Fibroblast of mammary gland (primary cell): Measurements from ENCODE around the gene SUMF2.
"Not testable (repeated sequence)": the region's sequence is repeated elsewhere in the genome, so short reads cannot be mapped to it uniquely, and the experiment has no call there.

Experiments used
- DNase-seq: peaks from one replicate; pipeline ENCODE4 v3.0.0-alpha.2; 2010; ENCODE audit warnings: low read depth
- H3K4me3 ChIP-seq: 2 replicates; pipeline ENCODE4 v1.5.1; 2011; ENCODE audit warnings: low read depth, mild to moderate bottlenecking, low read length, moderate library complexity; ENCODE audit not compliant: control insufficient read depth
- TF ChIP-seq, protein P1 (sequence below): conservative IDR thresholded peaks from 2 replicates; pipeline ENCODE4 v1.5.1; 2011; ENCODE audit warnings: low read depth, low read length, inconsistent platforms; ENCODE audit not compliant: control insufficient read depth, insufficient read depth

SUMF2 gene

GRCh38 chr7:56105508-56105907 lies 41.4 kb downstream of the SUMF2 start:
- TF ChIP-seq, protein P1, sequence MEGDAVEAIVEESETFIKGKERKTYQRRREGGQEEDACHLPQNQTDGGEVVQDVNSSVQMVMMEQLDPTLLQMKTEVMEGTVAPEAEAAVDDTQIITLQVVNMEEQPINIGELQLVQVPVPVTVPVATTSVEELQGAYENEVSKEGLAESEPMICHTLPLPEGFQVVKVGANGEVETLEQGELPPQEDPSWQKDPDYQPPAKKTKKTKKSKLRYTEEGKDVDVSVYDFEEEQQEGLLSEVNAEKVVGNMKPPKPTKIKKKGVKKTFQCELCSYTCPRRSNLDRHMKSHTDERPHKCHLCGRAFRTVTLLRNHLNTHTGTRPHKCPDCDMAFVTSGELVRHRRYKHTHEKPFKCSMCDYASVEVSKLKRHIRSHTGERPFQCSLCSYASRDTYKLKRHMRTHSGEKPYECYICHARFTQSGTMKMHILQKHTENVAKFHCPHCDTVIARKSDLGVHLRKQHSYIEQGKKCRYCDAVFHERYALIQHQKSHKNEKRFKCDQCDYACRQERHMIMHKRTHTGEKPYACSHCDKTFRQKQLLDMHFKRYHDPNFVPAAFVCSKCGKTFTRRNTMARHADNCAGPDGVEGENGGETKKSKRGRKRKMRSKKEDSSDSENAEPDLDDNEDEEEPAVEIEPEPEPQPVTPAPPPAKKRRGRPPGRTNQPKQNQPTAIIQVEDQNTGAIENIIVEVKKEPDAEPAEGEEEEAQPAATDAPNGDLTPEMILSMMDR: no peak
- H3K4me3 ChIP-seq: peak overlapping the region; percentile 86
- peak; percentile 93 for DNase-seq

DNA sequence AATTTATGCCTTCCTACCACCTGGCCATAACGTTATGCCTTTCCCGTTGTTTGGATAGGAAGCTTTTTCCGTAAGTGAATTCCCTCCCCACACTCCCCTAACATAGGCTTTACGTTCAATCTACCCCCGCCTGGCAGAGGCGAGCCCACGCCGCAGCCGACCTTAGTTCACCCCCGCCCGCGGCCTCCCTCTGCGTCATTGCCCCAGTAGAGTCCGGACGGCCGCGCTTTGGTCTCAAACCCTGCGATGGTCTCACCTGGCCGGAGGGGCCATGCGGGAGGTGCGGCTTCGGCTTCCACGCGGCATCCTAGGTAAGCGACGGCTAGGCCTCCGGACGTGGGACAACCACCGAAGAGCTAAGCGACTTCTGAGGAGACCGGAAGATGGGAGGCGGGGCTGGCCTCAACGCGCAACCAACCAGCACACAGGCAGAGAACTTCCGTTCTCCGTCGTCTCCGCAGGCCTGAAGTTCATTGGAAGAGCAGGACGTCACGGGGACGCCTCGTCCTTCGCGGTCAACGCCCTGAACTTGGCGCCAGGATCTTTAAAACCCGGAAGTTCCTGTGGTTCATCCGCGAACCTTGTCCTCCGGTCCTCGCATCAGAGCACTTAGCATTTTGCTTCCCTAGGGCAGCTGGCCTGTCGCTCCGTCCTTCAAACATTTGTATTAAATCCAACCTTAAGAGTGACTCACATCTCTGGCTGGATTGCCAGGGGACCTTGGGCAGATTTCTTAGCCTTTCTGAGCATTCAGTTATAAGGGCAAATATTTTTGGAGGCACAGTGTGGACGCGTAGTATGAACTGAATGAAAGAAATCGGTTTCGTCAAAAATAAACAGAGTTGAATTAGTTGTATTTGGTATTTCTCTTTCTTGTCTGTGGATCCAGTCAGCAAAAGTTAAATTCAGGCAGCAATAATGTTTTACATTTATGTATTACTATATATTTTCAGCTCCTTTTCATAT lies 42.3 kb downstream of the SUMF2 start, which contains the start of gene CHCHD2:
TSS of gene CHCHD2 (minus strand) at position 369 of the 966 bp plus-strand sequence. CDS start at position 306, 63 bp downstream.
- peak within 1 kb of the TSS; percentile 86 for H3K4me3 ChIP-seq
- TF ChIP-seq, protein P1: no peak
- peak; percentile 99 for DNase-seq

DNA sequence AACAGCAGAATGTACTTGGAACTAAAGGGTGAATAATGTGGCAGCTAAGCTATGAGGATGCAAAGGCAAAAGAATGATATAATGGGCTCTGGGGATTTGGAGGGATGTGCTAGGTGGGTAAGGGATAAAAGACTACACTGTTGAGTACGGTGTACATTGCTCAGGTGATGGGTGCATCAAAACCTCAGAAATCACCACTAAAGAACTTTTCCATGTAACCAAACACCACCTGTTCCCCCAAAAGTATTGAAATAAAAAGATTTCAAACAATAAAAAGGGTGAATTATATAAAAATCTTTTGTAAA lies 43.8 kb downstream of the SUMF2 start:
- DNase-seq: no peak
- TF ChIP-seq, protein P1: no peak
- H3K4me3 ChIP-seq: no peak overlapping the region

DNA sequence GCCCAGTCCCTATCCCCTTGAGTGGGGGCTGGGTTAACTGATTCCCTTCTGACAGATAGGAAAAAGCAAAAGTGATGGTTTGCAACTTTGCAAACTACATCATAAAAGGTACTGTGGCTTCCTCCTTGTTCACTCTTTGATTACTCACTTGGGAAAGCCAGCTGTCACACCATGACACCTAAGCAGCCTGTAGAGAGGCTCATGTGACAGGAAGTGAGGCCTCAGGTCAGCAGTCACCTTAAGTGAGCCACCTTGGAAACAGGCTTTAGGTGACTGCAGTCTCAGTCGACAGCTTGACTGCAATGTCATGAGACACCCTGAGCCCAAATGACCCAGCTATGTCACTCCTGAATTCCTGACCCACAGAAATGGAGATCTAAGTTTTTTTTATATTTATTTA lies 46.5 kb downstream of the SUMF2 start:
- no peak for DNase-seq
- no peak overlapping the region for H3K4me3 ChIP-seq
- TF ChIP-seq, protein P1: no peak

GRCh38 chr7:56112244-56112643 lies 48.2 kb downstream of the SUMF2 start:
- DNase-seq, H3K4me3 ChIP-seq: not testable (repeated sequence)

GRCh38 chr7:56115852-56116538 lies 51.9 kb downstream of the SUMF2 start, which contains the start of gene NUPR2:
TSS of gene NUPR2 (minus strand) at chr7:56116417. CDS start at chr7:56116314, 103 bp downstream.
- TF ChIP-seq, protein P1: no peak
- H3K4me3 ChIP-seq: no peak within 1 kb of the TSS

DNA sequence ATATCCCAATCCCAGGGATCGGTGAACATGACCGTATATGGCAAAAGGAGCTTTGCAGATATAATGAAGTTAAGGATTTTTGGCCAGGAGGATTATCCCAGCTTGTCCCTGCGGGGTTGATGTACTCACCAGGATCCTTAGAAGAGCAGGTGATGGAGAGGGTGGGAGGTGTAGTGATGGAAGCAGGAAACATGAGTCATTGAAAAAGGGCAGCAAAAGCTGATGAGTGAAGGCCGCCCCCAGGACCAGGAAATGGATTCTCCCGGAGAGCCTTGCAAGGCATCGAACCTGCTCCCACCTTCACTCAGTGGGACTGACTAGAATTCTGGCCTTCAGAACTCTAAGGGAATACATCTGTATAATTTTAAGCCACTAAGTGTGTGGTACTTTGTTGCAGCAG lies 57.4 kb downstream of the SUMF2 start:
- TF ChIP-seq, protein P1: no peak
- DNase-seq: no peak
- no peak overlapping the region for H3K4me3 ChIP-seq

More at GRCh38 chr7:56115852-56116538, 51.9 kb downstream of the SUMF2 start, which contains the start of gene NUPR2:
- no peak for DNase-seq
